IMR-90 (cell line): Measurements from ENCODE around the gene SAMSN1.

Experiments
- POLR2A ChIP-seq: IDR thresholded peaks from 2 replicates; pipeline ENCODE4 v1.6.1; 2012; ENCODE audit warnings: mild to moderate bottlenecking, low read depth, low read length
- TF ChIP-seq, protein P1 (sequence below): conservative IDR thresholded peaks from 2 replicates; pipeline ENCODE4 v1.5.1; 2012; ENCODE audit warnings: mild to moderate bottlenecking, low read depth, low read length, improper control_type of control experiment
- TF ChIP-seq, protein P2 (sequence below): fragments of 150-350 bp; IDR thresholded peaks from 2 replicates; pipeline ENCODE4 v1.6.1; 2016; ENCODE audit warnings: low read depth, mild to moderate bottlenecking, low read length, moderate library complexity, borderline replicate concordance

DNA sequence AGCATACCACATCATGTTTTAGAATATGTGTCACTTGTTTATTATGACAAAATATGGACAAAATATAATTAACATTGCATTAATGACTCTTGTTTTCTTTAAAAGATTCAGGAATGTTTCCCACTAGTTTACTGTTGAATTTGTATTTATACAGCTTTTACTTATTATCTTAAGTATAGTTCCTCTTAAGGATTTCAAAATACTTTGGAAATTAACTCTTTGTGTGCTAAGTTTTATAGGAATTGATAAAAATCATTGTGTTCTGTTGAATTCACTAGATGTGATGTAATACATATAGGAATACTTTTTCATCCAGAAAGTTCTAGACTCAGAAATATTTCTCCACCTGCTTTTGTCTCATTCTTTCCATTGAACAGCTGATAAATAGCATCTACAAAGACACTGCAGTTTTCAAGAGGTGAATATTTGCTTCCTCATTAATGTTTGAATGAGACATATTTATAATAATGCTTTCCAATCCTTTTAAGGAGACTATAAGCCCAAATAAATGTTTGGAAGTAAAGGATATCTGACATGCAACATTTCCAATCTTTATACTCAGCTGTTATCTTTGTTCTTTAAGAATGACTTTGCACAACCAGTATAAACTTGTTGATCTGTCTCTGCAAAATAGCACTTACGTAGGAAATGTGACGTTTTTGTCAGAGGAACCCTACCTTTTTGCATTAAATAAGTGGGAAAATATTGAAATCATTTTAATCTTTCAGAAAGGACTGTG, 38.4 kb upstream of the SAMSN1 start:
- TF ChIP-seq, protein P1, sequence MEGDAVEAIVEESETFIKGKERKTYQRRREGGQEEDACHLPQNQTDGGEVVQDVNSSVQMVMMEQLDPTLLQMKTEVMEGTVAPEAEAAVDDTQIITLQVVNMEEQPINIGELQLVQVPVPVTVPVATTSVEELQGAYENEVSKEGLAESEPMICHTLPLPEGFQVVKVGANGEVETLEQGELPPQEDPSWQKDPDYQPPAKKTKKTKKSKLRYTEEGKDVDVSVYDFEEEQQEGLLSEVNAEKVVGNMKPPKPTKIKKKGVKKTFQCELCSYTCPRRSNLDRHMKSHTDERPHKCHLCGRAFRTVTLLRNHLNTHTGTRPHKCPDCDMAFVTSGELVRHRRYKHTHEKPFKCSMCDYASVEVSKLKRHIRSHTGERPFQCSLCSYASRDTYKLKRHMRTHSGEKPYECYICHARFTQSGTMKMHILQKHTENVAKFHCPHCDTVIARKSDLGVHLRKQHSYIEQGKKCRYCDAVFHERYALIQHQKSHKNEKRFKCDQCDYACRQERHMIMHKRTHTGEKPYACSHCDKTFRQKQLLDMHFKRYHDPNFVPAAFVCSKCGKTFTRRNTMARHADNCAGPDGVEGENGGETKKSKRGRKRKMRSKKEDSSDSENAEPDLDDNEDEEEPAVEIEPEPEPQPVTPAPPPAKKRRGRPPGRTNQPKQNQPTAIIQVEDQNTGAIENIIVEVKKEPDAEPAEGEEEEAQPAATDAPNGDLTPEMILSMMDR = no peak
- TF ChIP-seq POLR2A = no peak
- TF ChIP-seq, protein P2, sequence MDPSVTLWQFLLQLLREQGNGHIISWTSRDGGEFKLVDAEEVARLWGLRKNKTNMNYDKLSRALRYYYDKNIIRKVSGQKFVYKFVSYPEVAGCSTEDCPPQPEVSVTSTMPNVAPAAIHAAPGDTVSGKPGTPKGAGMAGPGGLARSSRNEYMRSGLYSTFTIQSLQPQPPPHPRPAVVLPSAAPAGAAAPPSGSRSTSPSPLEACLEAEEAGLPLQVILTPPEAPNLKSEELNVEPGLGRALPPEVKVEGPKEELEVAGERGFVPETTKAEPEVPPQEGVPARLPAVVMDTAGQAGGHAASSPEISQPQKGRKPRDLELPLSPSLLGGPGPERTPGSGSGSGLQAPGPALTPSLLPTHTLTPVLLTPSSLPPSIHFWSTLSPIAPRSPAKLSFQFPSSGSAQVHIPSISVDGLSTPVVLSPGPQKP = no peak
